Muscle layer of colon (tissue), 2 donors: ENCODE results near the gene CDK8.
"Not testable (repeated sequence)": the region's sequence is repeated elsewhere in the genome, so short reads cannot be mapped to it uniquely, and the experiment has no call there.

Experiments used
- H3K27ac ChIP-seq: one replicate; pipeline ENCODE4 v1.7.0; 2013; ENCODE audit warnings: low read depth, mild to moderate bottlenecking, low read length, moderate library complexity
- H3K27me3 ChIP-seq, 2 donors: one replicate each; pipeline ENCODE4 v1.7.0; 2013; ENCODE audit warnings: low read length in 2 of 2, mild to moderate bottlenecking in 2 of 2; ENCODE audit not compliant: insufficient read depth in 2 of 2, control insufficient read depth in 1 of 2
- H3K36me3 ChIP-seq: one replicate; pipeline ENCODE4 v1.7.0; 2013; ENCODE audit warnings: mild to moderate bottlenecking, low read length; ENCODE audit not compliant: insufficient read depth
- H3K4me1 ChIP-seq: one replicate; pipeline ENCODE4 v1.7.0; 2013; ENCODE audit warnings: mild to moderate bottlenecking, low read length; ENCODE audit not compliant: insufficient read depth
- H3K4me3 ChIP-seq, 2 donors: one replicate each; pipeline ENCODE4 v1.7.0; 2013; ENCODE audit warnings: low read length in 2 of 2, low read depth in 1 of 2, mild to moderate bottlenecking in 1 of 2, moderate library complexity in 1 of 2
- H3K9ac ChIP-seq: one replicate; pipeline ENCODE4 v1.7.0; 2013; ENCODE audit warnings: low read length
- H3K9me3 ChIP-seq: one replicate; pipeline ENCODE4 v1.7.0; 2013; ENCODE audit warnings: mild to moderate bottlenecking, low read length
- donor health status: abdominal sarcoma.
- donor health status: Adenocarcinoma of cecum.

Gene CDK8

GRCh38 chr13:26254583-26255111, 718 bp downstream of the CDK8 start:
- H3K27me3 ChIP-seq, result no peaks in the 10 kb centered on the region

GRCh38 chr13:26255115-26255514, 1.2 kb downstream of the CDK8 start:
- H3K9ac ChIP-seq, result peak overlapping the region; percentile 77
- H3K9me3 ChIP-seq, result no peaks in the 10 kb centered on the region
- H3K27me3 ChIP-seq, result no peaks in the 10 kb centered on the region
- H3K4me1 ChIP-seq, result peaks cover 10% of the 10 kb centered on the region
- peak overlapping the region; percentile 83 to 85 for H3K4me3 ChIP-seq
- no peaks in the 10 kb centered on the region for H3K36me3 ChIP-seq
- H3K27ac ChIP-seq, result peak overlapping the region; percentile 59

More at GRCh38 chr13:26254583-26255111, 718 bp downstream of the CDK8 start:
- peaks cover 10% of the 10 kb centered on the region for H3K4me1 ChIP-seq
- H3K27ac ChIP-seq, result peak overlapping the region; percentile 59
- no peaks in the 10 kb centered on the region for H3K9me3 ChIP-seq
- peak overlapping the region; percentile 83 to 85 for H3K4me3 ChIP-seq
- H3K9ac ChIP-seq, result peak overlapping the region; percentile 77
- no peaks in the 10 kb centered on the region for H3K36me3 ChIP-seq

- H3K4me3 ChIP-seq, result peak overlapping the region; percentile 34 to 83
- no peaks in the 10 kb centered on the region for H3K9me3 ChIP-seq
- H3K4me1 ChIP-seq, result peaks cover 11% of the 10 kb centered on the region
- H3K27me3 ChIP-seq, result no peaks in the 10 kb centered on the region
- H3K36me3 ChIP-seq, result no peaks in the 10 kb centered on the region
- peak overlapping the region; percentile 70 for H3K9ac ChIP-seq
- peak overlapping the region; percentile 65 for H3K27ac ChIP-seq
Observed at GRCh38 chr13:26255691-26256277, 1.9 kb downstream of the CDK8 start.

GRCh38 chr13:26257049-26257448, 3.1 kb downstream of the CDK8 start:
- peaks cover 15% of the 10 kb centered on the region for H3K4me1 ChIP-seq
- H3K27me3 ChIP-seq, result no peaks in the 10 kb centered on the region
- H3K4me3 ChIP-seq, result peak overlapping the region in 1 of 2 donors; percentile 83
- no peak overlapping the region for H3K27ac ChIP-seq
- no peak overlapping the region for H3K9ac ChIP-seq
- no peaks in the 10 kb centered on the region for H3K36me3 ChIP-seq
- H3K9me3 ChIP-seq, result no peaks in the 10 kb centered on the region

GRCh38 chr13:26259634-26260033, 5.7 kb downstream of the CDK8 start:
- Histone ChIP-seq H3K9me3 (no peaks in the 10 kb centered on the region), H3K4me3 (no peak overlapping the region), H3K4me1 (peaks cover 11% of the 10 kb centered on the region), H3K27ac (no peak overlapping the region), H3K27me3 (no peaks in the 10 kb centered on the region), H3K9ac (no peak overlapping the region), H3K36me3 (no peaks in the 10 kb centered on the region)

GRCh38 chr13:26262156-26262555, 8.2 kb downstream of the CDK8 start:
- Histone ChIP-seq H3K4me3 (no peak overlapping the region), H3K27ac (no peak overlapping the region), H3K9ac (no peak overlapping the region), H3K36me3 (no peaks in the 10 kb centered on the region), H3K9me3 (no peaks in the 10 kb centered on the region), H3K27me3 (no peaks in the 10 kb centered on the region), H3K4me1 (peaks cover 12% of the 10 kb centered on the region)

- H3K4me1 ChIP-seq, result peaks cover 28% of the 10 kb centered on the region
- no peak overlapping the region for H3K27ac ChIP-seq
- no peak overlapping the region for H3K9ac ChIP-seq
- H3K36me3 ChIP-seq, result no peaks in the 10 kb centered on the region
- H3K4me3 ChIP-seq, result no peak overlapping the region
- no peaks in the 10 kb centered on the region for H3K27me3 ChIP-seq
- no peaks in the 10 kb centered on the region for H3K9me3 ChIP-seq
Observed at GRCh38 chr13:26266311-26266710, 12.4 kb downstream of the CDK8 start.

- H3K27me3 ChIP-seq, result no peaks in the 10 kb centered on the region
- no peaks in the 10 kb centered on the region for H3K9me3 ChIP-seq
- no peaks in the 10 kb centered on the region for H3K36me3 ChIP-seq
- H3K4me3 ChIP-seq, result no peak overlapping the region
- H3K27ac ChIP-seq, result no peak overlapping the region
- peaks cover 31% of the 10 kb centered on the region for H3K4me1 ChIP-seq
- no peak overlapping the region for H3K9ac ChIP-seq
Observed at GRCh38 chr13:26270707-26271106, 16.8 kb downstream of the CDK8 start.

GRCh38 chr13:26272621-26273020, 18.7 kb downstream of the CDK8 start:
- H3K27ac ChIP-seq, result no peak overlapping the region
- H3K4me1 ChIP-seq, result peaks cover 24% of the 10 kb centered on the region
- no peaks in the 10 kb centered on the region for H3K27me3 ChIP-seq

GRCh38 chr13:26280295-26280694, 26.4 kb downstream of the CDK8 start:
- Histone ChIP-seq H3K4me3 (no peak overlapping the region), H3K27ac (no peak overlapping the region)

More at GRCh38 chr13:26272621-26273020, 18.7 kb downstream of the CDK8 start:
- H3K4me3 ChIP-seq, result no peak overlapping the region
- H3K36me3 ChIP-seq, result no peaks in the 10 kb centered on the region
- H3K9me3 ChIP-seq, result no peaks in the 10 kb centered on the region
- no peak overlapping the region for H3K9ac ChIP-seq

GRCh38 chr13:26280822-26281221, 26.9 kb downstream of the CDK8 start:
- Histone ChIP-seq H3K36me3 (peaks cover 6% of the 10 kb centered on the region), H3K4me3 (no peak overlapping the region), H3K27ac (no peak overlapping the region), H3K9me3 (no peaks in the 10 kb centered on the region), H3K4me1 (no peaks in the 10 kb centered on the region), H3K9ac (no peak overlapping the region), H3K27me3 (no peaks in the 10 kb centered on the region)

More at GRCh38 chr13:26280295-26280694, 26.4 kb downstream of the CDK8 start:
- Histone ChIP-seq H3K27me3 (no peaks in the 10 kb centered on the region), H3K9me3 (no peaks in the 10 kb centered on the region), H3K4me1 (no peaks in the 10 kb centered on the region), H3K9ac (no peak overlapping the region), H3K36me3 (peaks cover 6% of the 10 kb centered on the region)

- not testable (repeated sequence) for H3K4me1 ChIP-seq, H3K9me3 ChIP-seq, H3K27ac ChIP-seq
Observed at GRCh38 chr13:26285911-26286310, 32.0 kb downstream of the CDK8 start.

More at GRCh38 chr13:26285911-26286310, 32.0 kb downstream of the CDK8 start:
- not testable (repeated sequence) for H3K27me3 ChIP-seq, H3K36me3 ChIP-seq, H3K9ac ChIP-seq, H3K4me3 ChIP-seq
